Liver (tissue), 9 donors: ENCODE data around the gene BCR. TPM values are rescaled to one million over a fixed set of nuclear protein-coding genes. Genes with fewer than 3 reads are reported as not detected.

Source experiments
- DNase-seq: peaks from one replicate; pipeline ENCODE4 v3.0.0-alpha.2; 2017; ENCODE audit warnings: low spot score
- H3K27ac ChIP-seq, 2 donors: one replicate each; pipeline ENCODE4 v1.7.0; 2013; ENCODE audit warnings: inconsistent platforms in 2 of 2, low read length in 2 of 2, control low read depth in 1 of 2, low read depth in 1 of 2, mild to moderate bottlenecking in 1 of 2
- H3K27me3 ChIP-seq, 4 donors: one replicate each; pipeline versions ENCODE4 v1.6.1 to v1.7.0; 2013; ENCODE audit warnings: low read length in 3 of 4, inconsistent platforms in 1 of 4, mild to moderate bottlenecking in 1 of 4, moderate library complexity in 1 of 4; ENCODE audit not compliant: control insufficient read depth in 4 of 4, insufficient read depth in 4 of 4
- H3K36me3 ChIP-seq, 4 donors: one replicate each; pipeline versions ENCODE4 v1.6.1 to v1.7.0; 2013; ENCODE audit warnings: low read length in 3 of 4, mild to moderate bottlenecking in 3 of 4, low read depth in 1 of 4, moderate library complexity in 1 of 4; ENCODE audit not compliant: control insufficient read depth in 4 of 4, insufficient read depth in 3 of 4
- H3K4me1 ChIP-seq, 4 donors: one replicate each; pipeline versions ENCODE4 v1.6.1 to v1.7.0; 2013; ENCODE audit warnings: low read length in 3 of 4, mild to moderate bottlenecking in 3 of 4, moderate library complexity in 1 of 4; ENCODE audit not compliant: control insufficient read depth in 4 of 4, insufficient read depth in 4 of 4
- H3K4me3 ChIP-seq, 3 donors: one replicate each; pipeline versions ENCODE4 v1.6.1 to v1.7.0; 2013; ENCODE audit warnings: low read length in 3 of 3, control low read depth in 1 of 3, low read depth in 1 of 3, mild to moderate bottlenecking in 1 of 3
- H3K9ac ChIP-seq, 2 donors: one replicate each; pipeline ENCODE4 v1.7.0; 2013; ENCODE audit warnings: low read length in 2 of 2, mild to moderate bottlenecking in 2 of 2, moderate library complexity in 2 of 2, control low read depth in 1 of 2, low read depth in 1 of 2
- H3K9me3 ChIP-seq, 4 donors: one replicate each; pipeline versions ENCODE4 v1.6.1 to v1.7.0; 2013; ENCODE audit warnings: low read length in 3 of 4; ENCODE audit not compliant: control insufficient read depth in 4 of 4
- CTCF ChIP-seq: fragments of 150-350 bp; IDR thresholded peaks from 2 replicates; pipeline ENCODE4 v1.5.1; 2017; ENCODE audit warnings: improper control_type of control experiment, low read depth, low read length; ENCODE audit not compliant: missing input control
- EGR1 ChIP-seq, 2 donors: IDR thresholded peaks; 2 replicates each; pipeline ENCODE4 v1.6.1; 2016 to 2018; ENCODE audit warnings: antibody characterized with exemption in 2 of 2, low read depth in 2 of 2
- FOXA1 ChIP-seq: IDR thresholded peaks from 2 replicates; pipeline ENCODE4 v1.6.1; 2016; ENCODE audit warnings: antibody characterized with exemption
- FOXA2 ChIP-seq: IDR thresholded peaks from 2 replicates; pipeline ENCODE4 v1.6.1; 2016; ENCODE audit warnings: antibody characterized with exemption
- GABPA ChIP-seq, 2 donors: IDR thresholded peaks in 1 of 2; conservative IDR thresholded peaks in 1 of 2; 2 replicates each; pipeline ENCODE4 v1.6.1; 2016; ENCODE audit warnings: antibody characterized with exemption in 2 of 2, mild to moderate bottlenecking in 1 of 2, moderate library complexity in 1 of 2
- HNF4A ChIP-seq, 2 donors: conservative IDR thresholded peaks; 2 replicates each; pipeline ENCODE4 v1.6.1; 2016; ENCODE audit warnings: antibody characterized with exemption in 2 of 2, mild to moderate bottlenecking in 2 of 2
- HNF4G ChIP-seq: IDR thresholded peaks from 2 replicates; pipeline ENCODE4 v1.6.1; 2016; ENCODE audit warnings: antibody characterized with exemption
- JUND ChIP-seq, 2 donors: IDR thresholded peaks; 2 replicates each; pipeline ENCODE4 v1.6.1; 2016; ENCODE audit warnings: antibody characterized with exemption in 2 of 2
- MAX ChIP-seq: IDR thresholded peaks from 2 replicates; pipeline ENCODE4 v1.6.1; 2016; ENCODE audit warnings: antibody characterized with exemption
- NR2F2 ChIP-seq: IDR thresholded peaks from 2 replicates; pipeline ENCODE4 v1.6.1; 2016; ENCODE audit warnings: antibody characterized with exemption
- RAD21 ChIP-seq, 2 donors: IDR thresholded peaks; 2 replicates each; pipeline ENCODE4 v1.6.1; 2016; ENCODE audit warnings: antibody characterized with exemption in 2 of 2, mild to moderate bottlenecking in 2 of 2
- REST ChIP-seq: IDR thresholded peaks from 2 replicates; pipeline ENCODE4 v1.6.1; 2016; ENCODE audit warnings: antibody characterized with exemption, mild to moderate bottlenecking
- SP1 ChIP-seq: IDR thresholded peaks from 2 replicates; pipeline ENCODE4 v1.6.1; 2018; ENCODE audit warnings: antibody characterized with exemption, mild to moderate bottlenecking
- TAF1 ChIP-seq: conservative IDR thresholded peaks from 2 replicates; pipeline ENCODE4 v1.6.1; 2016; ENCODE audit warnings: antibody characterized with exemption, mild to moderate bottlenecking
- YY1 ChIP-seq: IDR thresholded peaks from 2 replicates; pipeline ENCODE4 v1.6.1; 2016; ENCODE audit warnings: antibody characterized with exemption, mild to moderate bottlenecking
- ZBTB33 ChIP-seq: IDR thresholded peaks from 2 replicates; pipeline ENCODE4 v1.6.1; 2016; ENCODE audit warnings: antibody characterized with exemption
- WGBS: extraction: QIAGEN DNeasy Blood & Tissue Kit; methylation state at CpG from one replicate; pipeline ENCODE4 v1.1.7; 2013; 5-methylcytosine and 5-hydroxymethylcytosine counted together
- polyA plus RNA-seq, 2 donors: library from polyadenylated mRNA; stranded (reverse) in 1 of 2; unstranded in 1 of 2; fragments of 200-250 nt in 1 of 2; fragments of >200 nt in 1 of 2; fragmentation: Nextera tagmentation in 1 of 2; extraction: Ambion mirVana in 1 of 2; gene quantifications; one replicate each; pipeline versions ENCODE4 v1.2.1 to v1.2.3, GENCODE V29; 2013 to 2015
- total RNA-seq, 2 donors: library from RNA; depleted of rRNA; stranded (reverse); fragments of >200 nt; gene quantifications; one replicate each; pipeline ENCODE4 v1.2.3, GENCODE V29; 2014
- donor health status: healthy.
- donor health status: healthy.
- donor health status: healthy.
- donor health status: healthy.
- donor health status: healthy.

The BCR gene
- total and polyA plus RNA-seq, 4 donors, result 7.4 to 35.6 (median 18.3) TPM

- Histone ChIP-seq H3K4me1 (peaks cover 12 to 29% (median 21%) of the 10 kb centered on the region in 4 donors), H3K9me3 (peaks cover 0 to 2% (median 0%) of the 10 kb centered on the region in 4 donors), H3K4me3 (no peak overlapping the region), H3K27me3 (no peaks in the 10 kb centered on the region), H3K9ac (no peak overlapping the region), H3K36me3 (no peaks in the 10 kb centered on the region), H3K27ac (no peak overlapping the region)
- DNase-seq, result no peak
- WGBS, result 87% methylated on average over 10 of the region's 10 CpGs
- TF ChIP-seq HNF4G (no peak), FOXA1 (no peak), FOXA2 (no peak), CTCF (no peak), EGR1 (IDR thresholded peaks at IDR 0.05; ENCODE audit: low read depth in 2 of 2) (no peak), SP1 (no peak), MAX (no peak), TAF1 (no peak), ZBTB33 (no peak), HNF4A (conservative IDR thresholded peaks at IDR 0.05) (no peak), NR2F2 (no peak), GABPA (IDR thresholded peaks at IDR 0.05 in 1 of 2, conservative IDR thresholded peaks at IDR 0.05 in 1 of 2) (no peak), RAD21 (IDR thresholded peaks at IDR 0.05) (no peak), JUND (IDR thresholded peaks at IDR 0.05) (no peak), YY1 (no peak), REST (no peak)
Measured at GRCh38 chr22:23225337-23225723, 45.0 kb downstream of the BCR start.
